IPS-15b (cell line): ENCODE data around the gene METTL25B.
A peak's percentile ranks its signal among the peaks of the same experiment; 100 is the strongest.

Source experiments
- H3K27me3 ChIP-seq: one replicate; pipeline ENCODE4 v1.6.1; 2013; ENCODE audit warnings: low read length; ENCODE audit not compliant: control insufficient read depth, insufficient read depth
- H3K36me3 ChIP-seq: one replicate; pipeline ENCODE4 v1.6.1; 2013; ENCODE audit warnings: low read length; ENCODE audit not compliant: control insufficient read depth, insufficient read depth
- H3K4me1 ChIP-seq: one replicate; pipeline ENCODE4 v1.6.1; 2013; ENCODE audit warnings: mild to moderate bottlenecking, low read length; ENCODE audit not compliant: control insufficient read depth, insufficient read depth
- H3K4me3 ChIP-seq: one replicate; pipeline ENCODE4 v1.5.1; 2013; ENCODE audit warnings: low read depth, low read length
- H3K9ac ChIP-seq: one replicate; pipeline ENCODE4 v1.6.1; 2013; ENCODE audit warnings: low read depth, mild to moderate bottlenecking, low read length
- H3K9me3 ChIP-seq: one replicate; pipeline ENCODE4 v1.6.1; 2013; ENCODE audit warnings: mild to moderate bottlenecking, low read length; ENCODE audit not compliant: control insufficient read depth, insufficient read depth

The METTL25B gene

GRCh38 chr1:156768610-156769295, 40.5 kb downstream of the METTL25B start:
- H3K9me3 ChIP-seq, result no peaks in the 10 kb centered on the region
- H3K4me3 ChIP-seq, result peak overlapping the region; percentile 97
- peaks cover 7% of the 10 kb centered on the region for H3K4me1 ChIP-seq
- H3K36me3 ChIP-seq, result no peaks in the 10 kb centered on the region
- peak overlapping the region; percentile 95 for H3K9ac ChIP-seq
- no peaks in the 10 kb centered on the region for H3K27me3 ChIP-seq

- Histone ChIP-seq H3K9ac (no peak overlapping the region), H3K27me3 (no peaks in the 10 kb centered on the region), H3K4me1 (peaks cover 7% of the 10 kb centered on the region), H3K9me3 (no peaks in the 10 kb centered on the region), H3K36me3 (no peaks in the 10 kb centered on the region), H3K4me3 (no peak overlapping the region)
Measured at GRCh38 chr1:156772222-156772621, 44.0 kb downstream of the METTL25B start.

- Histone ChIP-seq H3K9ac (no peak overlapping the region), H3K27me3 (no peaks in the 10 kb centered on the region), H3K9me3 (no peaks in the 10 kb centered on the region), H3K36me3 (no peaks in the 10 kb centered on the region), H3K4me1 (peaks cover 7% of the 10 kb centered on the region), H3K4me3 (no peak overlapping the region)
Measured at GRCh38 chr1:156772728-156773497, 44.6 kb downstream of the METTL25B start.

- Histone ChIP-seq H3K4me3 (no peak overlapping the region), H3K4me1 (peaks cover 7% of the 10 kb centered on the region), H3K9me3 (no peaks in the 10 kb centered on the region), H3K9ac (no peak overlapping the region), H3K36me3 (no peaks in the 10 kb centered on the region), H3K27me3 (no peaks in the 10 kb centered on the region)
Measured at GRCh38 chr1:156773607-156774006, 45.3 kb downstream of the METTL25B start.

DNA sequence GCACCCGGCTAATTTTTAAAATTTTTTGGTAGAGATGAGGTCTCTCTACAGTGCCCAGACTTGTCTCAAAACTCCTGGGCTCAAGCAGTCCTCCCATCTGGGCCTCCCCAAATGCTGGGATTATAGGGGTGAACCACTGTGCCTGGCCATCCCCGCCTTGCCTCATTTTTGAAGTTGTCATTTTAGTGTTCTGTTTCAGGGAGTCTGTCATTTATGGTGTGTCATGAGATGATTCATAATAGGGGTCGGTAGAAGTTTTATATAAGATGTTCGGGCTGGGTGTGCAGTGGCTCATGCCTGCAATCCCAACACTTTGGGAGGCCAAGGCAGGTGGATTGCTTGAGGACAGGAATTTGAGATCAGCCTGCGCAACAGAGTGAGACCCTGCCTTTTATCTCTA, 47.5 kb downstream of the METTL25B start:
- no peaks in the 10 kb centered on the region for H3K9me3 ChIP-seq
- H3K9ac ChIP-seq, result no peak overlapping the region
- H3K4me3 ChIP-seq, result no peak overlapping the region
- no peaks in the 10 kb centered on the region for H3K4me1 ChIP-seq
- no peaks in the 10 kb centered on the region for H3K36me3 ChIP-seq
- no peaks in the 10 kb centered on the region for H3K27me3 ChIP-seq

DNA sequence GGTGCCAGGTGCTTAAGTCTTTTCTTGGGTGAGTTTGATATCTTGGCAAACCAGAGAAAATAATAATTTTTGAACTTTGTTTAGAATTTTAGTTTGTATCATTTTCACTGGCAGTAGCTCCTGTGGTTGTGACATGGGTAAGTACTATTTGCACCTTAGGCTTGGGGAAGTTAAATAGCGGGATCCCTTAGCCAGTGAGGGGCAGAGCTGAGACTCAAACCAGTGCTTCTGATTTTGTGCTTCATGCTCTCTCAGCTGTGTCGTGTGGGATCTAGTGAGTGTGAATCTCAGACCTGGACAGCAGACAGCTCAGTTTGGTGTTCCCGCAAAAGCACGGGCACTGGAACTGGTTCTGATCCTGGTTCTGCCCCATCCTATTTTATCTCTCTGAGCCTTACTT, 48.7 kb downstream of the METTL25B start:
- Histone ChIP-seq H3K4me3 (no peak overlapping the region), H3K9ac (no peak overlapping the region), H3K4me1 (no peaks in the 10 kb centered on the region), H3K27me3 (no peaks in the 10 kb centered on the region), H3K36me3 (no peaks in the 10 kb centered on the region), H3K9me3 (no peaks in the 10 kb centered on the region)

GRCh38 chr1:156777573-156777972, 49.3 kb downstream of the METTL25B start:
- Histone ChIP-seq H3K4me3 (no peak overlapping the region), H3K4me1 (no peaks in the 10 kb centered on the region), H3K9me3 (no peaks in the 10 kb centered on the region), H3K36me3 (no peaks in the 10 kb centered on the region), H3K9ac (no peak overlapping the region), H3K27me3 (no peaks in the 10 kb centered on the region)

DNA sequence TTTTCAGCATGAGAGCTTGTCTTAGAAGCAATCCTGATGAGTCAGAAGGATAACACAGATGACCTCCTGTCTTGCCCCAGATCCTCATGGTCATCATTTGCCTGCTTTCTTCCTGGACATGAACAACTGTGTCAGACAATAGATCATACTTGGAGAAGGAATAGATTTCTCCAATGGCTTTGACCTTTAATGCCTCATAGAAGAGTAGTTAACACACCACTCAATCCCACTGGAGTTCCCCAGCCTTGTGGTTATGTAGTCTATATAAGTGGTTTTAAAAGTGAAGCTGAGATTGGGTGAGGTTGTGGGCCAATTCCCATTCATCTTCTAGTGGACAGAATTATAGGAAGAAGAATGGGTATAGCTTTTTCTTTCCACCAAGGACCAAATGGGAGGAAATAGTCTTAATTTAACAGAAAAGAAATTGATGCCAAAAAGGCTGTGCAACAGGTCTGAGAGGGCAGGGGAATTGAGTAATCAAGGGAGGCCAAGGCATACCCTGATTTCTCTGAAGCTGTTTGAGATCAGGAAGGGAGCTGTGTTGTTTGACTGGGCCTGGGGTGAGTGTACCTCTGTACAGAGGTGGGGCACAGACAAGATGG, 53.4 kb downstream of the METTL25B start:
- no peak overlapping the region for H3K4me3 ChIP-seq

GRCh38 chr1:156785458-156785857, 57.2 kb downstream of the METTL25B start:
- H3K36me3 ChIP-seq, result peaks cover 13% of the 10 kb centered on the region

More for the DNA sequence above, 53.4 kb downstream of the METTL25B start:
- no peak overlapping the region for H3K9ac ChIP-seq
- no peaks in the 10 kb centered on the region for H3K9me3 ChIP-seq
- no peaks in the 10 kb centered on the region for H3K4me1 ChIP-seq
- no peaks in the 10 kb centered on the region for H3K27me3 ChIP-seq
- H3K36me3 ChIP-seq, result peaks cover 4% of the 10 kb centered on the region

More at GRCh38 chr1:156785458-156785857, 57.2 kb downstream of the METTL25B start:
- no peak overlapping the region for H3K9ac ChIP-seq
- H3K27me3 ChIP-seq, result no peaks in the 10 kb centered on the region
- H3K9me3 ChIP-seq, result no peaks in the 10 kb centered on the region
- no peaks in the 10 kb centered on the region for H3K4me1 ChIP-seq
- no peak overlapping the region for H3K4me3 ChIP-seq
